Measurements from ENCODE around the gene RAX2. TPM values are rescaled to one million over a fixed set of nuclear protein-coding genes. Genes with fewer than 3 reads are reported as not detected.

Gene RAX2
- total and polyA plus RNA-seq, 10 of the 15 experiments (the other 5 are each of a cell fraction or from before 2014, with no cell fraction given): not detected

DNA sequence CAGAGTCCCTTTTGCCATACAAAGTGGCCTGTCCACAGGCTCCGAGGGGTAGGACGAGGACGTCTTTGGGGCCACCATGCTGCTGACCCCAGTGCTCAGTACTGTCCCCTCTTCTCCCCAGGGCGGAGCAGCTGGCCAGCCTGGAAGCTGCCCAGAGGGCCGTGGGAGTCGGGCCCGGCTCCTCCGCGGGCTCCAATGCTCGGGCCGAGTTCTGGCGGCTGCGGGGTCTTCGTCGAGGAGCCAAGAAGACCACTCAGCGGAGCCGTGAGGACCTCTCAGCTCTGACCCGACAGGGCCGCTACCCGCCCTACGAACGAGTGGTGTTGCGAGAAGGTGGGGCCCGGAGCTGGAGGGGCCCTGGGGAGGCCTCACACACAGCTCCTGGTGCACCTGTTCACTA lies 31.6 kb downstream of the RAX2 start:
- SMC1A ChIA-PET (ENCODE audit: uncharacterized antibody, unreplicated experiment): no interaction called here

More for the DNA sequence above, 31.6 kb downstream of the RAX2 start:
- FAIRE-seq: no peak
- Histone ChIP-seq H3K36me3 (ENCODE audit: control insufficient read depth in 2 of 2, insufficient read depth in 2 of 2, low read length in 1 of 2) (no peaks in the 10 kb centered on the region), H3K27me3 (replicated peaks in 1 of 2; ENCODE audit: control insufficient read depth in 2 of 2, insufficient read depth in 2 of 2, low read length in 1 of 2) (no peaks in the 10 kb centered on the region), H3K4me3 (no peak overlapping the region), H4K20me1 (ENCODE audit: control insufficient read depth, insufficient read depth) (no peaks in the 10 kb centered on the region), H3K79me2 (ENCODE audit: control insufficient read depth, insufficient read depth, low read length) (no peaks in the 10 kb centered on the region), H3K9me3 (replicated peaks; ENCODE audit: control insufficient read depth, insufficient read depth, low read length) (no peaks in the 10 kb centered on the region), H3K27ac (ENCODE audit: control insufficient read depth, insufficient read depth) (no peak overlapping the region), H3K4me1 (ENCODE audit: control insufficient read depth, insufficient read depth, low read length) (no peaks in the 10 kb centered on the region), H2AFZ (ENCODE audit: control insufficient read depth, low read depth, low read length) (no peak overlapping the region), H3K4me2 (ENCODE audit: control insufficient read depth, insufficient read depth) (no peak overlapping the region), H3K9ac (ENCODE audit: control insufficient read depth, insufficient read depth, low read length) (no peak overlapping the region)
- in situ Hi-C loops (cut with MboI) (no loop called here), intact Hi-C loops (cut with micrococcal nuclease; ENCODE audit: unreplicated experiment) (no loop called here)
- TF ChIP-seq, protein P1, sequence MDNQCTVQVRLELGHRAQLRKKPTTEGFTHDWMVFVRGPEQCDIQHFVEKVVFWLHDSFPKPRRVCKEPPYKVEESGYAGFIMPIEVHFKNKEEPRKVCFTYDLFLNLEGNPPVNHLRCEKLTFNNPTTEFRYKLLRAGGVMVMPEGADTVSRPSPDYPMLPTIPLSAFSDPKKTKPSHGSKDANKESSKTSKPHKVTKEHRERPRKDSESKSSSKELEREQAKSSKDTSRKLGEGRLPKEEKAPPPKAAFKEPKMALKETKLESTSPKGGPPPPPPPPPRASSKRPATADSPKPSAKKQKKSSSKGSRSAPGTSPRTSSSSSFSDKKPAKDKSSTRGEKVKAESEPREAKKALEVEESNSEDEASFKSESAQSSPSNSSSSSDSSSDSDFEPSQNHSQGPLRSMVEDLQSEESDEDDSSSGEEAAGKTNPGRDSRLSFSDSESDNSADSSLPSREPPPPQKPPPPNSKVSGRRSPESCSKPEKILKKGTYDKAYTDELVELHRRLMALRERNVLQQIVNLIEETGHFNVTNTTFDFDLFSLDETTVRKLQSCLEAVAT (IDR thresholded peaks at IDR 0.05): no peak
- no peak for TF ChIP-seq IRF5 (IDR thresholded peaks at IDR 0.05; ENCODE audit: borderline replicate concordance)
- TF ChIP-seq RB1 (IDR thresholded peaks at IDR 0.05; ENCODE audit: borderline replicate concordance): no peak
- no peak for TF ChIP-seq RFX5 (IDR thresholded peaks at IDR 0.05; ENCODE audit: low read depth, low read length)
- TF ChIP-seq ZNF384 (IDR thresholded peaks at IDR 0.05; ENCODE audit: borderline replicate concordance, low read depth, low read length): no peak
- no peak for TF ChIP-seq SKIL (IDR thresholded peaks at IDR 0.05; ENCODE audit: low read depth, poor library complexity, severe bottlenecking)
- TF ChIP-seq HDGF (IDR thresholded peaks at IDR 0.05): no peak
- TF ChIP-seq, protein P2, sequence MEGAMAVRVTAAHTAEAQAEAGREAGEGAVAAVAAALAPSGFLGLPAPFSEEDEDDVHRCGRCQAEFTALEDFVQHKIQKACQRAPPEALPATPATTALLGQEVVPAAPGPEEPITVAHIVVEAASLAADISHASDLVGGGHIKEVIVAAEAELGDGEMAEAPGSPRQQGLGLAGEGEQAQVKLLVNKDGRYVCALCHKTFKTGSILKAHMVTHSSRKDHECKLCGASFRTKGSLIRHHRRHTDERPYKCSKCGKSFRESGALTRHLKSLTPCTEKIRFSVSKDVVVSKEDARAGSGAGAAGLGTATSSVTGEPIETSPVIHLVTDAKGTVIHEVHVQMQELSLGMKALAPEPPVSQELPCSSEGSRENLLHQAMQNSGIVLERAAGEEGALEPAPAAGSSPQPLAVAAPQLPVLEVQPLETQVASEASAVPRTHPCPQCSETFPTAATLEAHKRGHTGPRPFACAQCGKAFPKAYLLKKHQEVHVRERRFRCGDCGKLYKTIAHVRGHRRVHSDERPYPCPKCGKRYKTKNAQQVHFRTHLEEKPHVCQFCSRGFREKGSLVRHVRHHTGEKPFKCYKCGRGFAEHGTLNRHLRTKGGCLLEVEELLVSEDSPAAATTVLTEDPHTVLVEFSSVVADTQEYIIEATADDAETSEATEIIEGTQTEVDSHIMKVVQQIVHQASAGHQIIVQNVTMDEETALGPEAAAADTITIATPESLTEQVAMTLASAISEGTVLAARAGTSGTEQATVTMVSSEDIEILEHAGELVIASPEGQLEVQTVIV (IDR thresholded peaks at IDR 0.05; ENCODE audit: borderline replicate concordance, partially characterized antibody): no peak
- TF ChIP-seq EP300 (IDR thresholded peaks at IDR 0.05; ENCODE audit: borderline replicate concordance in 1 of 2, control insufficient read depth in 1 of 2, low read depth in 2 of 2, low read length in 2 of 2): no peak
- TF ChIP-seq ZSCAN29 (IDR thresholded peaks at IDR 0.05): no peak
- TF ChIP-seq ZBTB33 (IDR thresholded peaks at IDR 0.05): no peak
- 60% methylated on average over 16 of the region's 24 CpGs for WGBS (ENCODE audit: insufficient coverage, insufficient replicate concordance, low lambda C conversion rate, missing lambda C conversion rate)
- DNase-seq (ENCODE audit: low read depth, low spot score): no peak
- RAD21 ChIA-PET (ENCODE audit: unreplicated experiment): interaction anchor here (1.8 kb wide), 1 partner anchor 82 kb away, joined by 3 read pairs; no protein-coding TSS in a partner anchor
- BruUV-seq (replicated peaks): no TSS peak
- ATAC-seq: no peak
- CTCF ChIA-PET: no interaction called here
- POLR2A ChIA-PET: no interaction called here
